ENCODE data around the gene ZNF423.

The ZNF423 gene

GRCh38 chr16:49635009-49635350 is 220.9 kb downstream of the ZNF423 start:
- no peak overlapping the region for H3K27ac ChIP-seq (ENCODE audit: low read depth, low read length, severe bottlenecking)
- WGBS, 2 experiments (ENCODE audit: insufficient coverage in 2 of 2), result 100% methylated on average over 1 of the region's 1 CpG
- peaks cover 37% of the 10 kb centered on the region for H3K36me3 ChIP-seq (ENCODE audit: control insufficient read depth, insufficient read depth, low read length)
- peaks cover 14% of the 10 kb centered on the region for H3K4me1 ChIP-seq (ENCODE audit: control insufficient read depth, insufficient read depth, low read length, poor library complexity, severe bottlenecking)
- no peak overlapping the region for H3K4me3 ChIP-seq (ENCODE audit: extremely low read depth, insufficient read depth, low read length, poor library complexity, severe bottlenecking)
- no peaks in the 10 kb centered on the region for H3K9me3 ChIP-seq (ENCODE audit: control insufficient read depth, low read length)

- WGBS, 2 experiments (ENCODE audit: insufficient coverage in 2 of 2), result 90 to 91% methylated on average over 8 to 10 of the region's 10 CpGs
- H3K27ac ChIP-seq (ENCODE audit: low read depth, low read length, severe bottlenecking), result no peak overlapping the region
These were observed 221.5 kb downstream of the ZNF423 start for GRCh38 chr16:49634235-49635008.

GRCh38 chr16:49632795-49633184 is 223.1 kb downstream of the ZNF423 start:
- WGBS, 2 experiments (ENCODE audit: insufficient coverage in 2 of 2), result 84 to 100% methylated on average over 1 to 3 of the region's 4 CpGs
- Histone ChIP-seq H3K4me3 (ENCODE audit: extremely low read depth, insufficient read depth, low read length, poor library complexity, severe bottlenecking) (no peak overlapping the region), H3K4me1 (ENCODE audit: control insufficient read depth, insufficient read depth, low read length, poor library complexity, severe bottlenecking) (no peaks in the 10 kb centered on the region), H3K27ac (ENCODE audit: low read depth, low read length, severe bottlenecking) (no peak overlapping the region), H3K36me3 (ENCODE audit: control insufficient read depth, insufficient read depth, low read length) (peaks cover 40% of the 10 kb centered on the region), H3K9me3 (ENCODE audit: control insufficient read depth, low read length) (peaks cover 13% of the 10 kb centered on the region)

More at GRCh38 chr16:49634235-49635008, 221.5 kb downstream of the ZNF423 start:
- H3K4me1 ChIP-seq (ENCODE audit: control insufficient read depth, insufficient read depth, low read length, poor library complexity, severe bottlenecking), result peaks cover 9% of the 10 kb centered on the region
- no peak overlapping the region for H3K4me3 ChIP-seq (ENCODE audit: extremely low read depth, insufficient read depth, low read length, poor library complexity, severe bottlenecking)
- peaks cover 40% of the 10 kb centered on the region for H3K36me3 ChIP-seq (ENCODE audit: control insufficient read depth, insufficient read depth, low read length)
- peaks cover 5% of the 10 kb centered on the region for H3K9me3 ChIP-seq (ENCODE audit: control insufficient read depth, low read length)

- H3K4me1 ChIP-seq (ENCODE audit: control insufficient read depth, insufficient read depth, low read length, poor library complexity, severe bottlenecking), result no peaks in the 10 kb centered on the region
- WGBS, 2 experiments (ENCODE audit: insufficient coverage in 2 of 2), result 90 to 99% methylated on average over 6 to 7 of the region's 9 CpGs
- peaks cover 13% of the 10 kb centered on the region for H3K9me3 ChIP-seq (ENCODE audit: control insufficient read depth, low read length)
- peaks cover 35% of the 10 kb centered on the region for H3K36me3 ChIP-seq (ENCODE audit: control insufficient read depth, insufficient read depth, low read length)
- no peak overlapping the region for H3K4me3 ChIP-seq (ENCODE audit: extremely low read depth, insufficient read depth, low read length, poor library complexity, severe bottlenecking)
- no peak overlapping the region for H3K27ac ChIP-seq (ENCODE audit: low read depth, low read length, severe bottlenecking)
These were observed 223.7 kb downstream of the ZNF423 start for GRCh38 chr16:49632086-49632794.

- Histone ChIP-seq H3K9me3 (ENCODE audit: control insufficient read depth, low read length) (peaks cover 13% of the 10 kb centered on the region), H3K36me3 (ENCODE audit: control insufficient read depth, insufficient read depth, low read length) (peaks cover 27% of the 10 kb centered on the region)
- 69 to 81% methylated on average over 2 to 4 of the region's 5 CpGs for WGBS, 2 experiments (ENCODE audit: insufficient coverage in 2 of 2)
These were observed 224.5 kb downstream of the ZNF423 start for GRCh38 chr16:49631187-49632041.

GRCh38 chr16:49630783-49631182 is 225.1 kb downstream of the ZNF423 start:
- Histone ChIP-seq H3K36me3 (ENCODE audit: control insufficient read depth, insufficient read depth, low read length) (peaks cover 23% of the 10 kb centered on the region), H3K9me3 (ENCODE audit: control insufficient read depth, low read length) (peaks cover 13% of the 10 kb centered on the region), H3K4me1 (ENCODE audit: control insufficient read depth, insufficient read depth, low read length, poor library complexity, severe bottlenecking) (no peaks in the 10 kb centered on the region), H3K4me3 (ENCODE audit: extremely low read depth, insufficient read depth, low read length, poor library complexity, severe bottlenecking) (no peak overlapping the region), H3K27ac (ENCODE audit: low read depth, low read length, severe bottlenecking) (no peak overlapping the region)
- 100% methylated on average over 3 of the region's 4 CpGs; no CpG with 5 or more reads in 1 of the 2 experiments for WGBS, 2 experiments (ENCODE audit: insufficient coverage in 2 of 2)

More at GRCh38 chr16:49631187-49632041, 224.5 kb downstream of the ZNF423 start:
- no peak overlapping the region for H3K27ac ChIP-seq (ENCODE audit: low read depth, low read length, severe bottlenecking)
- H3K4me1 ChIP-seq (ENCODE audit: control insufficient read depth, insufficient read depth, low read length, poor library complexity, severe bottlenecking), result no peaks in the 10 kb centered on the region
- H3K4me3 ChIP-seq (ENCODE audit: extremely low read depth, insufficient read depth, low read length, poor library complexity, severe bottlenecking), result no peak overlapping the region

- no peaks in the 10 kb centered on the region for H3K4me1 ChIP-seq (ENCODE audit: control insufficient read depth, insufficient read depth, low read length, poor library complexity, severe bottlenecking)
- H3K27ac ChIP-seq (ENCODE audit: low read depth, low read length, severe bottlenecking), result no peak overlapping the region
- 89 to 97% methylated on average over 4 to 5 of the region's 7 CpGs for WGBS, 2 experiments (ENCODE audit: insufficient coverage in 2 of 2)
- H3K36me3 ChIP-seq (ENCODE audit: control insufficient read depth, insufficient read depth, low read length), result peaks cover 24% of the 10 kb centered on the region
- peaks cover 13% of the 10 kb centered on the region for H3K9me3 ChIP-seq (ENCODE audit: control insufficient read depth, low read length)
- no peak overlapping the region for H3K4me3 ChIP-seq (ENCODE audit: extremely low read depth, insufficient read depth, low read length, poor library complexity, severe bottlenecking)
These were observed 226.1 kb downstream of the ZNF423 start for GRCh38 chr16:49629851-49630250.

GRCh38 chr16:49628148-49628547 is 227.8 kb downstream of the ZNF423 start:
- 93 to 100% methylated on average over 3 of the region's 3 CpGs for WGBS, 2 experiments (ENCODE audit: insufficient coverage in 2 of 2)
- no peak overlapping the region for H3K4me3 ChIP-seq (ENCODE audit: extremely low read depth, insufficient read depth, low read length, poor library complexity, severe bottlenecking)

GRCh38 chr16:49625311-49626065 is 230.4 kb downstream of the ZNF423 start:
- H3K36me3 ChIP-seq (ENCODE audit: control insufficient read depth, insufficient read depth, low read length), result peaks cover 27% of the 10 kb centered on the region
- no peak overlapping the region for H3K27ac ChIP-seq (ENCODE audit: low read depth, low read length, severe bottlenecking)
- peaks cover 13% of the 10 kb centered on the region for H3K4me1 ChIP-seq (ENCODE audit: control insufficient read depth, insufficient read depth, low read length, poor library complexity, severe bottlenecking)
- H3K4me3 ChIP-seq (ENCODE audit: extremely low read depth, insufficient read depth, low read length, poor library complexity, severe bottlenecking), result no peak overlapping the region
- peaks cover 13% of the 10 kb centered on the region for H3K9me3 ChIP-seq (ENCODE audit: control insufficient read depth, low read length)
- WGBS, 2 experiments (ENCODE audit: insufficient coverage in 2 of 2), result 92 to 100% methylated on average over 3 of the region's 3 CpGs

More at GRCh38 chr16:49628148-49628547, 227.8 kb downstream of the ZNF423 start:
- H3K36me3 ChIP-seq (ENCODE audit: control insufficient read depth, insufficient read depth, low read length), result peaks cover 27% of the 10 kb centered on the region
- no peaks in the 10 kb centered on the region for H3K4me1 ChIP-seq (ENCODE audit: control insufficient read depth, insufficient read depth, low read length, poor library complexity, severe bottlenecking)
- peaks cover 13% of the 10 kb centered on the region for H3K9me3 ChIP-seq (ENCODE audit: control insufficient read depth, low read length)
- no peak overlapping the region for H3K27ac ChIP-seq (ENCODE audit: low read depth, low read length, severe bottlenecking)
